NCI-H526 treated with DMSO at 0.1 percent for 48 hours (cell line): ENCODE results near the gene TRIM47.

Experiments
- DNase-seq: peaks from one replicate; lab custom pipeline; 2025; lab: John Stamatoyannopoulos, UW

The TRIM47 gene, protein sequence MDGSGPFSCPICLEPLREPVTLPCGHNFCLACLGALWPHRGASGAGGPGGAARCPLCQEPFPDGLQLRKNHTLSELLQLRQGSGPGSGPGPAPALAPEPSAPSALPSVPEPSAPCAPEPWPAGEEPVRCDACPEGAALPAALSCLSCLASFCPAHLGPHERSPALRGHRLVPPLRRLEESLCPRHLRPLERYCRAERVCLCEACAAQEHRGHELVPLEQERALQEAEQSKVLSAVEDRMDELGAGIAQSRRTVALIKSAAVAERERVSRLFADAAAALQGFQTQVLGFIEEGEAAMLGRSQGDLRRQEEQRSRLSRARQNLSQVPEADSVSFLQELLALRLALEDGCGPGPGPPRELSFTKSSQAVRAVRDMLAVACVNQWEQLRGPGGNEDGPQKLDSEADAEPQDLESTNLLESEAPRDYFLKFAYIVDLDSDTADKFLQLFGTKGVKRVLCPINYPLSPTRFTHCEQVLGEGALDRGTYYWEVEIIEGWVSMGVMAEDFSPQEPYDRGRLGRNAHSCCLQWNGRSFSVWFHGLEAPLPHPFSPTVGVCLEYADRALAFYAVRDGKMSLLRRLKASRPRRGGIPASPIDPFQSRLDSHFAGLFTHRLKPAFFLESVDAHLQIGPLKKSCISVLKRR

DNA sequence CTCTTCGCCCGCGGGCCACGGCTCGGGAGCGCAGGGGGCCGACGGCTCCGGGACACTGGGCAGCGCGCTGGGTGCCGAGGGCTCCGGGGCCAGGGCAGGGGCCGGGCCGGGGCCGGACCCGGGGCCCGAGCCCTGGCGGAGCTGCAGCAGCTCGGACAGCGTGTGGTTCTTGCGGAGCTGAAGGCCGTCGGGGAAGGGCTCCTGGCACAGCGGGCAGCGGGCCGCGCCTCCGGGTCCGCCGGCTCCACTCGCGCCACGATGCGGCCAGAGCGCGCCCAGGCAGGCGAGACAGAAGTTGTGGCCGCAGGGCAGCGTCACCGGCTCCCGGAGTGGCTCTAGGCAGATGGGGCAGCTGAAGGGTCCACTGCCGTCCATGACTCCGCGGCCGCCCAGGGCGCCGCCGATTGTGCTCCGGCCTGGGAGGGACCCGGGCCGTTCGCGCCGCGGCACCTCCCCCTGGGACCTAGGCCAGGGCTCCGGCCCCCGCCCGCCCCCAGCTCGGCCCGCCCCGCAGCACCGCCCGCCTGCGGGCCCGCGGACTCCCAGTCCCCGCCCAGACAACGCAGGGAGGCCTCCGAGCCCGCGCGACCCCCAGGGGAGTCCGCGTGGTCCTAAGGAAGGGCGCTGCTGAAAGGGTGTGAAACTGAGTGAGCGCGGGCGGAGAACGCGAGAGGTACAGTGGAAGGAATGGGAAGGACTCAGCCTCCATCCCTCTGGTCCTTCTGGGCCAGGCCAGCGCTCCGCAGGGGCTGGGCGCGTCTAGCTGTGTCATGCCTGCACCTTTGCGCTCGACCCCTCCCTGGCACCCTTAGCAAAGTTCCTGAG lies at the start of gene TRIM47:
Gene TRIM47 (minus strand): TSS at position 408 of the 825 bp plus-strand sequence. CDS start 33 bp downstream, at position 375.
- DNase-seq: no peak

DNA sequence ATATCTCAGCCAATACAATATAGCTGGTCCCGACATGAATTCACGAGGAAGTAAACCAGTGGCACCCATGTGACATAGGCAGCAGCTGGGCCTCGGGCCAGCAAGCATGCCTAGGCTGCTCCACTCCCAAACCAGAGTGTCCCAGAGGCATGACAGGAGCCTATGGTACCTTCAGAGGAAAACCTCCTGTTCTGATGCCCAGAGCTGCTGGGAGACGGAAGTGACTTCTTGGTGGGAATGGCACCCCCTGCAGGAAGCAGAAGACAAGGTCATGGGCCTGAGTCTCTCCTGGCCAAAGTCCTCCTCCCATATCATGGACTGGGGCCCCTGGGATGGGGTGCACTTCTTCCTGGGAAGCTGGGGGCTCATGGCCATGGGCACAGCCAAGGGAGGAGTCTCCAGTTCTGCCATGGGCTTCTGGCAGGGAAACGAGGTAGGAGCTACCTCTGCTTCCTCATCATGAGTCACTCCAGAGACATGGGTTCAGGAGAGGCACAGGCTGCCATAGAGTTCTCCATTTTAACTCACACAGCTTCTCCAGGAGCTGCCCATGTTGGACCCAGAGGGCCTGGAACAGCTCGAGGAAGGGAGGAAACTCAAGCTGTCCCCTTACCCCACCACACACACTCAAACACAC lies 49.0 kb upstream of the TRIM47 start:
- DNase-seq: no peak

DNA sequence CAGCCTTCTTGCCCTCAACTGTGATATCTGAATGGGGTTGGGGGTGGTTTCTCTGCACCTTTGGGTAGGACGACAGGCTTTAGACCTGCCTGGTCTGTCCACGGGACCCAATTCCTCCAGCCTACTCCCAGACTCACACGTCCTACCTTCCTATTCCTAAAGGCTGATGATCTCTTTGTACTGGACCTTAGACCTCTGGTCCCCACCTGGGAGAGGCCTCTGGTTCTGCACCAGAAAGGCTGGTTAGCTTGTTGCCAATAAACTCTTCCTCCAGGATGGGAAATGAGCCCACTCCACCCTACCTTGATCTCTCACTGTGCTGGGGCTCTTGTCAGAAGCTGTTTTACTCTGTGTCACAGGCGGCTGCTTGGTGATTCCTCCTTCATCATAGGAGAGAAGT lies 48.1 kb upstream of the TRIM47 start:
- no peak for DNase-seq

DNA sequence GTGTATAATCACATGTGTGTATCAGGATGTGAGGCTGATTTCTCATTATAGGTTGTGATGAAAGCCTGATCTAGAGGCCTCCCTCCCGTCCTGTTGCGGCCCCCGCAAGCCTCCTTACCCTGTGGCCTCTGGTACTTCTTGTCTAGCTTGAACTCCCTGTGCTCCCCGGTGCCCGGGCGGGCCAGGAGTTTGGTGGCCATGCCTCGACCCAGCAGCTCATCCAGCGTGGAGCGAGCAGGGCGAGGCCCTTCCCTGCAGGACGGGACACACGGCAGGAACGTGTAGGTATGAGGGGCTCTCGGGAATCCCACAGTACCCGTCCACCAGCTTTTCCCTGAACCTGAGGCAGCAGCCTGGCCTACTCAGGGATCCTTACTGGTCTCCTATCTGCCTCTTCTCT lies 47.5 kb upstream of the TRIM47 start:
- no peak for DNase-seq

DNA sequence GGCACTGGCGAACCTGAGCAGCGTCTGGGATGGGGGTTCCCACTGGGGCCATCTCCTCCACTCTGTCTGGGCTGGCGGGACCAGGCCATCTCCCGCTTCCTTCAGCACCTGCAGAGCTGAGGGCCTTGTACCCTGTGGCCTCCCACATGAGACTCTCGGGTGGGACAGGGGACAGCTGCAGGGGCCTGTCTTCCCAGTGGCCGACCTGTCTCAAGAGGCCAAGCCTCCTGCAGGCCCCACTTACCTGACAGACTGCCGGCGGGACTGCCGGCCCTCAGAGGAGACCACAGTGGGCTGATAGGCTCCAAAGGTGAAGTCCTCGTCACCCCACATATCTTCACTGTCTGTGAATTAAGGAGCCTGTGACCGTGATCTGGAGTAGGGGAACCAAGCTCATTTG lies 46.7 kb upstream of the TRIM47 start:
- DNase-seq: no peak

DNA sequence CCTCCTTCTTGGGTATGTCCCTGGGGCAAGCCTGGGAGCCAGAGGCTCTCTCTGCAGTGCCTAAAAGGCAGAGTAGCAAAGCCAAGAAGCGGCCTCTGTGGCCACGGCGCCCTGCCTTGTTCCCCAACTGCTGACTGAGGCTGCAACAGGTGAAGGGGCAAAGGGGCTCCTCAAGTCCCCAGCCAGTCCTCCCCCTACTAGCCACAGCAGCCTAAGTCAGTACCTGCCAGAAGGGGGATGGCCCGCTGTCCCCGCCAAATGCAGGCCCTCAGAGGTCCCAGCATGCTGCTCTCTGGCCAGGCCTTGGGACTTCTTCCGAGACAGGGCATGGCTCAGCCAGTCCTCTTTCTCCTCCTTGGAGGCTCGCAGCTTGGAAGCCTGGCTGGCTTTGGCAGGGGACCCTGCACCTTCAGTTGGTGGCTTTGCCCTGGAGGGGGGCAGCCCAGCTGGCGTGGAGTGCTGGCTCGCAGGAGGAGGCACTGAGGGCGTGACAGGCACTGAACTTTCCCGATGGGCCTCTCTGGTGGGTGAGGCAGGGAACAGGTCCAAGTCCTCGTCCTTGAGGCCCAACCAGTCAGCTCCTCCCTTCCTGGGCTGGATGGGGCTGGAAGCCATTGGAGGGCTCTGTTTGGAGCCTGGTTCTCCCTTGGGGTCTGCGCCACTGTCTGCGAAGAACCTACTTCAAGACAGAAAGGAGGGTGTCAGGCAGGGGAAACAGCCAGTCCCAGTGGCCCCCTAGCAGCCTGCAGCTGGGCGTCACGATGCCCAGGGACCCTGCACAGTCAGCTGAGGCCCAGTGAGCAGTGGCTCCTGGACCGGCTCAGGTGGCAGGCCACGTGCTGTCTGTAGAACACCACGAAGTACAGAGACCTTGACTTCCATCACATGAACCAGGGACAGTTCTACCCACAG lies 44.8 kb upstream of the TRIM47 start:
- no peak for DNase-seq

DNA sequence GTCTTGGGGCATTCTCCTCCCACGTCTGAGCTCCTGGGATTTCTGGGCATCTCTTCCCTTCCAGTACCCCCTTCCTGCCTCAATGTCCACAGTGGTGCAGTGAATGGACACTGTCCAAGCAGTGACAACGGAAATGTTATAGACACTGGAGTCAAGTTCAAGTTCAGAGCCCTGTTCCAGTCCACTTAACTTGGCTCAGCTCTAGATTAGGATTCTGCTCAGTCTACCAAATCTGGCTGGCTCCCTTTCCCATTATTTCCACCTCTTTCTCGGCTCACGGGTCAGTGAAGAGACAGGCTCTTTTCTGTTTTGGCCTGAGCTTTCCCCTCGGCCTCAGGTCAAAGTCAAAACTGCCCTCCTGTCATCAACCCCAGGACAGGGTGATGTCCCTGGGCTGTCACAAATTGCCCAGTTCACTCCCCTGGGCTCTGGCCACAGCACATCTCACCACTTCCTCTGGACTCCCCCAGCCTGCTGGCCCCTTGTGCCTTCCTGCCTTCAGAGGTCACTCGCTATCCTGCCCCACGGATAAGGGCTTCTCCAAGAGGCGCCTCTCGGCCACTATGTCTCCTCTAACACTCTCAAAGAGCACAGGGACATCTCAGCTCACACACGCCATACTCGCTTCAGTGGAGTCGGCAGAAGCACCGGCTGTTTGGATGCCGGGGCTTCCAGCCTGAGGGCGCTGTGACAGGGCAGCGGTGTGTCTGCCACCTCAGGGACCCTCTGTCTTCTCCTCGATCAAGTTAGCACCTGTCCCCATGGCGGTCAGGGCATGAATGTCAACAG lies 44.0 kb upstream of the TRIM47 start:
- no peak for DNase-seq

DNA sequence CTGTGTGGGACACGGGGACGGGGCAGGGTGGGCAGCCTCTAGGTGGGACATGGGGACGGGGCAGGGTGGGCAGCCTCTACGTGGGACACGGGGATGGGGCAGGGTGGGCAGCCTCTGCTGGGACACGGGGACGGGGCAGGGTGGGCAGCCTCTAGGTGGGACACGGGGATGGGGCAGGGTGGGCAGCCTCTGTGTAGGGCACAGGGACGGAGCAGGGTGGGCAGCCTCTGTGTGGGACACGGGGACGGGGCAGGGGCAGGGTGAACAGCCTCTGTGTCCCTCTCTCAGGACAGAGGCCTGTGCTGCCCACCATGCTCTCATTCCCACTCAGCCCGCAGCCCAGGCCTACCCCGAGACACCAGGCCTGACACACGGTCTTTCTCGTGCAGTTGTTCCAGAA lies 43.2 kb upstream of the TRIM47 start:
- DNase-seq: no peak

DNA sequence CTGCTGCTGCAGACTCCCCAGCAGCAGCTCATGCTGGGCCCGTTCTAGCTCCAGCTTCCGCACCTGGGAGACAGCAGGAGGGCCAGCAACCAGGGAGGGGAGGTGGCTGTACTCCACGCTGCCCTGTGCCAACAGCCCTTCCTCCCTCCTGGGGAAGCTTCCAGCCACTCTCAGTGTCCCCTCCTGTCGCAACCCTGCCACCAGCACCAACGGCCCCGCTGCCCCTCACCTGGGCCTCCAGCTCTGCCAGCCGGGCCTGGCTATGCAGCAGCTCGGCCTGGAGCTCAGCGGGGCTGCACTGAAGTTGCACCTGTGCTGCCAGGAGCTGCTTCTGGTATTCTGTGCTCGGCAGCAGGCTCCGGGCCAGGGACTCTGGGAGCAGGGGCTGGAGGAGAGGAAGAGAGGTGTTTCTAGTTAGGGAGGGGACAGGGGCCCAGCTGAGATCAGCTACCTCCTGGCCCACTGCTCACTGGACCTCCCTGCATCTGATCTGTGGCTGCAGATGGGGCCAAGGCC lies 41.7 kb upstream of the TRIM47 start:
- DNase-seq: no peak

DNA sequence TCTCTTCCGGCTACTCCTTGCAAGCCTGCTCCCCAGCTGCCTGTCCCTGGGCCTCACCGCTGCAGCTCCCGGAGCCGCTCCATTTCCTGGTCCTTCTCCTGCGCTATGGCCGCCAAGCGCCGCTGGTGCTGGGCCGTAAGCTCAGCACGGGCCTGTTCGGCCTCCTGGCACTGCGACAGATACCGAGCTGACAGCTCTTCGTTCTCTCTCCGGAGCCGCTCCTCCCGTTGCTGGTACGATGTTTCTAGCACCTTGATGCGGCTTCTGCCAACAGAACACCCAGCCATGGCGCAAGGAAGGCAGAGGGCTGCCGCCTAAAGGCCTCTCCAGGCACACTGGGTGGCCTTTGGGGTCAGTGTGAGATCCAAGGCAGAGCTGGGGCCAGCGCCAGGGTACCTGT lies 41.2 kb upstream of the TRIM47 start:
- no peak for DNase-seq

DNA sequence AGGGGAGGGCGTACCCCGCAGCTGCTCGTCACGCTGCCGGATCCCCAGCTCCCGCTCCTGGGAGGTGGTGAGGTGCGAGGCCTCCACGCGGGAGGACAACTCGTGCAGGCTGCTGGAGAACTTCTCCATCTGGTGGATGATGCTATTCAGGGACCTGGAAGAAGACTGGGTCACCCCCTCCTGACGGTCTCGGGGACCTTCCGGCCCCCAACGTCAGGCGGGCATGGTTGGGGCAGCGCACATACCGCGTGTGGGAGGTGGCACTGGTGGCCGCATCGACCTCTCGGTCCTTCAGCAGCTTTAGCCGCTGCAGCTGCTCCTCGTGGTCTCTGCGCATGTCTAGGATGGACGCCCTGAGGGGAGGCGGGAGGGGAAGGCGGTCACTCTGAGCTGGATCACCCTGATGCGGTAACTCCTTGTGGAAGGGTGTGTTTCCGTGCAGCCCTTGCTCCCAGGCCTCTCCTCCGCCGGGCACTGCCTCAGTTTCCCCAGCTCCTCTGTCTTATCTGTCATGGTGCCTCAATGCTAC lies 39.6 kb upstream of the TRIM47 start:
- DNase-seq: no peak

DNA sequence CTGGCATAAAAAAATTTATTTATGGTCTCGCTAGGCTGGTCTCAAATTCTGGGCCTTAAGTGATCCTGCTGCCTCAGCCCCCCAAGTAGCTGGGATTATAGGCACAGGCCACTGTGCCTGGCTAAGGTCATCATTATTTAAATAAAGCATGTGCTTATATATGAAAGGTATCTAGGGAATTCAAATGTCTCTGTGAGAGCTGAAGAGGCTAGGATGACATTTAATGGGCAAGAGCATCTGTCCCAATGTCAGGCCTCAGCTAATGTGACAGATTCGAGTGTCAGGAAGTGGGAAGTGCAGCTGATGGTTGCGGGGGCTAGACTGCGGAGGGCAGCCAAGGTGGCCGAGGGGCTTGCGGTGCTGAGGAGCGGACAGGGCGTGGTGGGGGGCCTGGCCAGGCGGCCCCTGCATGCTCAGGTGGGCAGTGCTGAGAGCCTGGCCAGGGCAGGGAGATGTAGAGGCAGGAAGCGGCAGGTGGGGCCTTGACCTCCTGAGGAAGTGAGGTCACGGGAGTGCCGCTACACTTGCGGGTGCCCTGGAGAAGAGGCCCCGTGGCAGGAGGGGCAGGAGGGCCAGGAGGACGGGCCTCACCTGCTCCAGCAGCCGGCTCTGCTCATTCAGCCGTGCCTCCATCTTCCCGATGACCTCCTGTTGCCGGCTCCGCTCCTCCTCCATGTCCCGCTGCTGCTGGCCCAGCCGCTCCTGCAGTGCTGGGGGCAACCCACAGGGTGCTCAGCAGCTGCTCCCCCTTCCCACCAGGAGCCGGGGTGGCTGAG lies 38.9 kb upstream of the TRIM47 start:
- no peak for DNase-seq

DNA sequence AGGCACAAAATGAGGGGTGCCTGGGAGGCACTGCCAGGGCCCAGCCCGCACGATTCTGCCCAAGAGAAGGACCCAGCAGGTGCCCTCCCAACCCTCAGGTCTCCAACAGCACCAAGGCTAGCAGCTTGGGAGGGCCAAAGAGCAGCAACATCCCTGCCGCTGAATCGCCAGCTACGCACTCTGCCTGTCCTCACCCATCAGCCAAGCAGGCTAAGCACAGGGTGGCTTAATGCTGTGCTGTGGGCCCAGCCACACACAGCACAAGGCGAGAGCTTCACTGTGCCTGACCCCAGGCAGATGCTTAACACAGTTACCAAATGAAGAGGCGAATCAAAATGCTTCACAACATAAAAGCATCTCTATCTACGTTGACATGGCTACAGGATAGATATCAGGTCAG lies 36.9 kb upstream of the TRIM47 start:
- no peak for DNase-seq

DNA sequence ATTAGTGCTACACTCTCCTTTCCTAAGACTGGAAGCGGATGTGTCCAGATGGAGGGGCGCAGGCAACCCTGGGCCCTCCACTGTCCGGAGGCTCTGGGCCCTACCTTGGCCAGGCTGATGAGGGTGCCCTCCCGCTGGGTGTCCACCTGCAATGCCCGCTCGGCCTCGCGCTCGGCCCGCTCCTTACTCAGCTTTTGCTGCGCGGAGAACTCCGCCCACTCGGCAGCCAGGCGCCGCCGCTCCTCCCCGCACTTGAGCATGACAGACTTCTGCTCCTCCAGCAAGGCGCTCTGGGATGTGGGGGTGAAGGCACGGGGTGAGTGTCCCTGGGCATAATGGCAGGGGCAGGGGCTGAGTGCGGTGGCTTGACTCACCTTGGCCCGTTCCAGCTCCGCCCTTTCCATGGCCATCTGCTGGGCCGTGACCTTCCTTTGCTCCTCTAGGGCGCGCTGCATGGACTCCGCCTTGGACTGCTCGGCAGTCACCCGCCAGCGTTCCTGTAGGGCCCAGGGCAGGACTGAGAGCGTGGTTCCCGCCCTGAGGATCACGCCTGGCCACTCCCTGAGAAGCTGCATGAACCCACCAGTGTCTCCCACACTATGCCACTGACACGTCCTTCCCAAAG lies 36.4 kb upstream of the TRIM47 start:
- DNase-seq: no peak

DNA sequence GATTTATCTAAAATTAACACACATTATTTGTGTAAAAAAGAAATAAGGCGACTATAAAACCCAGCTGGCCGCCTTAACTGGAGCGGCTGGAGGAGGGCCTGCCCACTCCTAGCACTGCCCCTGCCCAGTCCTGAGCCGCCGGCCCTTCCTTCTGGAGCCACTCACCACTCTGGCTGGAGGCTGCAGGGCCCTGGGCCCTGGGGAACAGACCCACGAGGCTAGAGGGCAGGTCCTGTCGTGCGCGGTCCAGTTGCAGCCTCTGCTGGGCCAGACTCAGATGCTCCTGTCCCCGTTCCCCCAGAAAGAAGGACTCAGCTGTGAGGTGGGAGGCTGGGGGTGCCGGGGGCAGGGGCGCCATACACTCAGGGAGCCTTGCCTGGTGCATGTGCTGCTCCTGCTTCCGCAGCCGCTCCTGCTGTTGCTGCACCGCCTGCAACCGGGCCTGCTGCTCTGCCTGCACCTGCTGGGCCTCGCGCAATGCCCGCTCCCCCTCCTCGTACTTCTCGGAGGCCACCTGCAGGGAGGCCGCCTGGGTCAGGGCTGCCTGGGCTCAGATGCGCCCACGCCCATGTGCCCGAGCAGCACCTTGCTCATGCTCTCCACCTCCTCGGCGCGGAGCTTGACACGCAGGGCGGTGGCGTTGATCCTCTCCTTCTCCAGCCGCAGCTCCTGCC lies 35.3 kb upstream of the TRIM47 start:
- DNase-seq: no peak

DNA sequence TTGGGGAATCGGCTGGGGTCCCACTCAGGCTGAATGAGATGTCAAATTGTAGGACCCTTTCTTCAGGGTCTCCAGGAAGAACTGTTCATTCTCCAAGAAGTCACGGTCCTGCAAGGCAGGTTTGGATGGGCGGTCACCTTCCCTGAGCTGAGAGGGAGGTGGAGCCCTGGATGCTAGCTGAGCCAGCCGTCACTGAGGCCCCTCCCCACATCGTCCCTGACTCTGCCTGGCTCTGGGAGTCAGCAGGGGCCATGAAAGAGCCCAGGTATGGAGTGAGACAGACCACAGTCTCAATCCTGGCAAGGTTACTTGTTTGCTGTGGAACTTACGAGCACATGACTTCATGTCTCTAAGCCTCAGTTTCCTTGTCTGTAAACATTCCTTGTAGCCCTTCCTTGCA lies 32.3 kb upstream of the TRIM47 start:
- DNase-seq: no peak

DNA sequence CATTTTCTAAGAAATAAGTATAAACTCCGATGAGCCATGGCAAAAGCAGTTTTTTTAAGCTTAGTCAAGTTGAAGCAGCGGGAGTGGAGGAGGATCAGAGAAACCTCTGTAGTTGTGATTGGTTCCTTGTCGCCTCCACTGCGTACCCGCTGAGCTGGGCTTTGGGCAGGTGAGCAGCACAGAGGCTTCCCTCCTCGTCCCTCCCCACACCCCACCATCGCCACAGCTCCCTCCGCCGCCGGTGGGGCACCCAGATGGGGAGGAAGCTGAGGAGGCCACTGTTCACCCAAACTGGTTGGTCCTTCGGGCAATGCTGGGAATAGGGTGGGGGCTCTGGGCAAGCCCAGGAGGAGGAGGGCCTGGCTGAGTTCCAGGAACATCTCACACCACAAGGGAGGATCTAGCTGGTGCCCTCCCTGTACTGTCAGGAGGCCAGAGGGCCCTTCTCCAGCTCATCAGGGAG lies 31.5 kb upstream of the TRIM47 start:
- DNase-seq: no peak
